ENCODE measurements around the gene SRGAP1.
"Not testable (repeated sequence)": the region's sequence is repeated elsewhere in the genome, so short reads cannot be mapped to it uniquely, and the experiment has no call there.

The SRGAP1 gene

DNA sequence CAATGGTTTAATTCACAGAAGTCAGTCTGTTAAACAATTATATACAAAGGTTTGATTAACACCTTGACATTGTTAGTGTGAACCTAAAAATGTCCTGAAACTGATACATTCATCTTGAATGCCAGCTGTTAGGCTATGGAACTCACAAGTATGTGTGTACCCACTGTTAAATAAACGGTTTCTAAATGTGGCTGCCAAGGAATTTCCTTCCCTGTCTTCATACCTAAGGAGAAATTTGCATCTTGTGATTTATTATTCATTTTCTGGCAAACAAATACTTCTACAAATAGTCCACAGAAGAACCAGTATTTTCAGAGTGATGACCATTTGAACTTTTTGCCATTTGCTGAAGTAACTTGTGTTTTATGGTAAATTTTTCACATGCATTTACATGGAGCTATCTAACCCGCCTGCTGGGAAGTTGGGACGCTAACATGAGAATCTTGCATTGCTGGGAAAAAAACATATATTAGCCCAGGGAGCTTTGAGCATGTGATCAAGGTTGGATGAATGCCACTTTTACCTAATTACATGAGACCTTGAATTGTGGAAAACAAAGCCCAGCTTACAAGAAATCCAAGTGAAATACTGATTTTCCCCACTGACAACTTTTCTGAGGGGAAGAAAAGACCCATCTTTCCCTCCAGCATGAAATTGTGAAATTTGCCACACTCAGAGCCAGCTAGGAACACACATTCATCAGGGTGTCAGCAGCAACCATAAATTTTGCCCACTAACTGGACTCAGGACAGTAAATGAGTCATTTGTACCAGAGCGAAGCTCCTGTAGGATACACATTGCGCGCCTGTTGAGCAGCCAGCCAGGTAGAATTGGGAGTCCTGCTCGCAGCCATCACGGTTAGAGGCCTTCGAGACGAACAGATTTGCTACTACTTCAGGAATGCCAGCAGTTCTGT lies 259.6 kb downstream of the SRGAP1 start:
- no peak for FAIRE-seq
- TF ChIP-seq POLR2A (IDR thresholded peaks at IDR 0.05; ENCODE audit: low read depth, low read length): no peak
- TF ChIP-seq POLR2AphosphoS5 (IDR thresholded peaks at IDR 0.05; ENCODE audit: low read depth, low read length): no peak
- no peak for TF ChIP-seq TAF1 (IDR thresholded peaks at IDR 0.05; ENCODE audit: borderline replicate concordance, low read depth, low read length)
- DNase-seq (ENCODE audit: insufficient read length): no peak

DNA sequence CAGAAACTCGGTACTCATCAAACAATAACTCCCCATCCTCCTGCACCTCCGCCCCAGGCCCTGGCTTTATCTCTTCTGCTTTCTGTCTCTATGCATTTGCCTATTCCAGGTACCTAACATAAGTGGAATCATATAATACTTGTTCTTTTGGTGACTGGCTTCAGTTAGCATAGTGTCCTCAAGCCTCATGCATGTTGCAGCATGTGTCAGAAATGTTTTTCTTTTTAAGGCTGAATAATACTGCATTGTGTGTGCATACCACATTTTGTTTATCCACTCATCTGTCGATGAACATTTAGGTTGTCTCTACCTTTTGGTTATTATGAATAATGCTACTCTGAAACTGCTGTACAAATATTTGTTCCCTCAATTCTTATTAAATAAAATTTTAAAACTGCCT lies 260.5 kb downstream of the SRGAP1 start:
- FAIRE-seq (no peak), DNase-seq (ENCODE audit: insufficient read length) (no peak)
- no peak for TF ChIP-seq POLR2A (IDR thresholded peaks at IDR 0.05; ENCODE audit: low read depth, low read length)
- no peak for TF ChIP-seq POLR2AphosphoS5 (IDR thresholded peaks at IDR 0.05; ENCODE audit: low read depth, low read length)
- TF ChIP-seq TAF1 (IDR thresholded peaks at IDR 0.05; ENCODE audit: borderline replicate concordance, low read depth, low read length): no peak

DNA sequence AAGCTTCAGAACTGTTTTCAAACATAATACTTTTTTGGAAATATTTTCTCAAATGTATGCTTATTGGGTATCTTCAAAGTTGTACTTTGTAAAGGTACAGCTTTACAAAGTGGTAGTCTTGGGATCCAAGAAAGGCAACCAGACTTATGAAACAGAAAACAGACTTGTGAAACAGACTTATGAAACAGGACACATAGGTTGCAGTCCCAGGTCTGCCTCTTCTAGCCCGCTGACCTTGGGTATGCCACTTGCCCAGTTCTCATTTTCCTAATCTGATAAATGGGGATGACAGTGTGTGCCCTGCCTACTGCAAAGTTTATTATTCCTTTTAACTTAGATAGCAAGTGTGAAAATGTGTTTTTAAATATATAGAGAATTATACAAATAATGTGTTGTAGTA lies 263.3 kb downstream of the SRGAP1 start:
- FAIRE-seq (no peak), DNase-seq (ENCODE audit: insufficient read length) (no peak)
- TF ChIP-seq POLR2AphosphoS5 (IDR thresholded peaks at IDR 0.05; ENCODE audit: low read depth, low read length) (no peak), POLR2A (IDR thresholded peaks at IDR 0.05; ENCODE audit: low read depth, low read length) (no peak), TAF1 (IDR thresholded peaks at IDR 0.05; ENCODE audit: borderline replicate concordance, low read depth, low read length) (no peak)

DNA sequence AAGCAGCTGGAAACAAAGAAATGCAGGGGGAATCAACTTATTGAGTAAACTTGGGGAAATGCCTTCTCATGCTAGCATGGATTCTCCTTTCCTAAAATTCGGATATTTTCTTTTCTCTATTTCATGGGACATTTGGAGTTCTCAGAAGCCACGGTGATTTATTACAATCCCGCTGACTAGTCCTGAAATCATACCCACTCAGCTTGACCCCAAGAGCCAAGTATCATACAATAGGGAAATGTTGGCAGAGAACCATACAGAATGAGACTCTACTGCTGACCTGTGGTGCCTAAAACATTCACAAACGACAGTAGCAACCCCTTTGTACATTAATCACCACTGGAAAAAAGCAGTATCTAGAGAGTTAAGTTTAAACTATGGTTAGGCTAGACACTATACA lies 265.2 kb downstream of the SRGAP1 start:
- no peak for FAIRE-seq

DNA sequence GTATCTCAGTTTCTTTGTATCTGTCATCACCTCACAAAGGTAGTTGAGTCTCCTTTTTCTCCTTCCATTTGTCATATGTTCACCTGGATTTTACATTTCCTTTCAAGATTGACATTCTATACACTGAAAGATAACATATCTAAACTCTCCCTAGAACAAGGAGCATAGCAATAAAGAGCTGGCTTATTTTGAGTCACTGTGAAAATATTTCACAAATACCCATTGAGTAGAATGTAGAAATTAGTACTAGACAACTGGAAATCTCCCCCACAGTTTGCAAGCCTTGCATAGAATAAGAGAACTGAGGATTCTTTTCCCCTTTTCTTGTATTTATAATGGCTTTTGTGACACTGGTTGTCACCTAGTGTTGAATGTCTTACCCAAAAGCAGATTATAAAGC lies 266.4 kb downstream of the SRGAP1 start:
- no peak for TF ChIP-seq POLR2A (IDR thresholded peaks at IDR 0.05; ENCODE audit: low read depth, low read length)
- no peak for TF ChIP-seq POLR2AphosphoS5 (IDR thresholded peaks at IDR 0.05; ENCODE audit: low read depth, low read length)
- TF ChIP-seq TAF1 (IDR thresholded peaks at IDR 0.05; ENCODE audit: borderline replicate concordance, low read depth, low read length): no peak
- FAIRE-seq (no peak), DNase-seq (ENCODE audit: insufficient read length) (no peak)

More for the DNA sequence above, 265.2 kb downstream of the SRGAP1 start:
- no peak for DNase-seq (ENCODE audit: insufficient read length)
- TF ChIP-seq POLR2AphosphoS5 (IDR thresholded peaks at IDR 0.05; ENCODE audit: low read depth, low read length) (no peak), TAF1 (IDR thresholded peaks at IDR 0.05; ENCODE audit: borderline replicate concordance, low read depth, low read length) (no peak), POLR2A (IDR thresholded peaks at IDR 0.05; ENCODE audit: low read depth, low read length) (no peak)

DNA sequence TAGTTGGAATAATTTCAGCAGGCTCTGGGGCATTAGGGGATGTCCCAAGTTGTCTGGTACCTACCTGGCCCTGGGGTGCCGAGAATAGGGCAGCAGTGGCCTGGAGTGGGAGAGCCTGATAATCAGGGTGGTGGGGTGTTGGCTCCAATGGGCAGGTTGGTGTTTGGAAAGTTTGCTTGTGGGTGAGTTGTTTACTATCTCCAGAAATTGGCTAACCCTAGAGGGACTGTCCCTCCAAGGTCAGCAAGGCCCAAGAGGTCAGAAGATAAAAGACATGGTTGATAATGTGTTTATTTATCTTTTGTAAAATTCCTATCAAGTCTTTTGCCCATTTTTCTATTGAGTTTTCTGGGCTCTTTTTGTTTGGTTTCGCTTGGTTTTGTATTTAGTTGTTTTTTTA lies 272.5 kb downstream of the SRGAP1 start:
- no peak for FAIRE-seq
- no peak for DNase-seq (ENCODE audit: insufficient read length)
- TF ChIP-seq POLR2A (IDR thresholded peaks at IDR 0.05; ENCODE audit: low read depth, low read length) (no peak), TAF1 (IDR thresholded peaks at IDR 0.05; ENCODE audit: borderline replicate concordance, low read depth, low read length) (no peak), POLR2AphosphoS5 (IDR thresholded peaks at IDR 0.05; ENCODE audit: low read depth, low read length) (no peak)

DNA sequence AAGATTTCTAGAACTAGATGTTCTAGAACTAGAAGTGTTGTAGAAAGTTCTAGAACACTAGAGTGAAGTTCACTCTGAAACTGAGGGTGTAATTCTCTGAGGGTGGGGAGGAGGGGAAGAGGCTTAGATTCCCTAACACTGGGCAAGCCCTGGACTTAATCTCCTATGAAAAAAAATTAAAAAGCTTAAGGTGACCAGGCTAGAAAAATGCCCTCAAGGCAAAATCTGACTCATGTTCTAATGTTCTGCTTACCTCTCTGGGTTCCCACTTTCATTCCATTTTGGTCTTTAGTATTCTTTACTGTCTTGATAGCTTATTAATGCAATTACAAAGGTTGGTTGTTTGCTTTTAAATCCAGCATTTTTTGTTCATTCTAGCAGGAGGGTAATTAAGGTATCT lies 276.1 kb downstream of the SRGAP1 start:
- DNase-seq (ENCODE audit: insufficient read length) (no peak), FAIRE-seq (no peak)
- TF ChIP-seq POLR2AphosphoS5 (IDR thresholded peaks at IDR 0.05; ENCODE audit: low read depth, low read length) (no peak), POLR2A (IDR thresholded peaks at IDR 0.05; ENCODE audit: low read depth, low read length) (no peak), TAF1 (IDR thresholded peaks at IDR 0.05; ENCODE audit: borderline replicate concordance, low read depth, low read length) (no peak)

DNA sequence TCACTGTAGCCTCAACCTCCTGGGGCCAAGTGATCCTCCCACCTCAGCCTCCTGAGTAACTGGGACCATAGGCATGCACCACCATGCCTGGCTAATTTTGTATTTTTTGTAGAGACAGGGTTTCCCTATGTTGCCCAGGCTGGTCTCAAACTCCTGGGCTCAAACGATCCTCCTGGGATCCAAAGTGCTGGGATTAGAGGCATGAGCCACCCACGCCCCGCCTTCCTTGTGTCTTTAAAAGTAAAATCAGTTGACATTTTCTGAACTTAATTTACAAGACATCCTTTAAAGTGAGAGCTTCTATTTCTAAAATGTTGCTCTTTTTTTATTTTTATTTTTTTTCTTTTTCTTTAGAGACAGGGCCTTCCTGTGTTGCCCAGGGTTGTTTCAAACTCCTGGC lies 276.6 kb downstream of the SRGAP1 start:
- not testable (repeated sequence) for DNase-seq (ENCODE audit: insufficient read length); FAIRE-seq

DNA sequence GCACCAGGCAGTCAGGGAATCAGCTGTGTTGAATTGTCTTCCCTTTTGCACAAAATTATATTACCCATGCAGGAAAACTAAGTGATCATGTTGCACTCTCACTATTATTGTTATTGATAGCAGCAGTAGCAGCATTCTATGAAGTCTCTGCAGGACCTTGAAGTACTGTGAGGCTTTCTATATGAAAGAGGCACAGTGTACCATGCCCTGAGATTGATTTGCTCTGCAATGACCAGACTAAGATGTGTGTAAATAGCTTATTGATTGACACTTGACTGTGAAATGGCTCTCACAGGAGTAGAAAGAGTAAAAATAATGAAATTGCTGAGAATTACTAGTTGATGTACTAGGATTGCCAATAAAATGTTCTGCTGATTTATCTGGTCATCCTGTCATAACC lies 277.7 kb downstream of the SRGAP1 start:
- FAIRE-seq (no peak), DNase-seq (ENCODE audit: insufficient read length) (no peak)
- TF ChIP-seq TAF1 (IDR thresholded peaks at IDR 0.05; ENCODE audit: borderline replicate concordance, low read depth, low read length) (no peak), POLR2AphosphoS5 (IDR thresholded peaks at IDR 0.05; ENCODE audit: low read depth, low read length) (no peak), POLR2A (IDR thresholded peaks at IDR 0.05; ENCODE audit: low read depth, low read length) (no peak)

DNA sequence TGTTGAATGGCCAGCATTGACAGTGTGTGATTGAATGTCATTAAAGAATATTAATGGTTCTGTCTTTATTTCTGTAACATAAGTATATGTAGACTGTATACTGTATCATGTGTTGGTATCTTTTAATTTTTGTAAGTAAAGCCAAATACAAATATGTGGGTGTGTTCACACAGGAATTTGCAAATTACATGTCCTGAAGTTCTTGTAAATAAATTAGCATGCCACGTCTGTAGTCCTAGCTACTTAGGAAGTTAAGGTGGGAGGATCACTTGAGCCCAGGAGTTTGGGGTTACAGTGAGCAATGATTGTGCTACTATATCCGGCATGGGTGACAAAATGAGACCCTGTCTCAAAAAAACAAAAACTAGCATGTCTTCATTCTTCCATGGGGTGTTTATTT lies 278.5 kb downstream of the SRGAP1 start:
- no peak for FAIRE-seq
- DNase-seq (ENCODE audit: insufficient read length): no peak
- TF ChIP-seq TAF1 (IDR thresholded peaks at IDR 0.05; ENCODE audit: borderline replicate concordance, low read depth, low read length): no peak
- no peak for TF ChIP-seq POLR2AphosphoS5 (IDR thresholded peaks at IDR 0.05; ENCODE audit: low read depth, low read length)
- TF ChIP-seq POLR2A (IDR thresholded peaks at IDR 0.05; ENCODE audit: low read depth, low read length): no peak

DNA sequence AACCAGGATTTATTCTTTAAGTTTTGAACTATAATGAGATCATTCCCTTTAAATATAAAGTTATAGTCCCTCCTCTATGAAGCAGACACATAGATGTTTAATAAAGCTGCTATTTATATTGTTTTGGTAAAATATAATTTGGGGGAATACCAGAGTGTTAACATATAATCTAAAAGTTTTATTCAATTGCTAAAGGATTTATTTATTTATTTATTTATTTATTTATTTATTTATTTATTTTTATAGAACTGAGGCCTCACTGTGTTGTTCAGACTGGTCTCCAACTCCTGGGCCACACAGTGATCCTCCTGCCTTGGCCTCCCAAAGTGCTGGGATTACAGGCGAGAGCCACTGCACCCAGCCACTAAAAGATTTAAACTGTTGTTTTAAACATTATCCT lies 278.9 kb downstream of the SRGAP1 start:
- no peak for FAIRE-seq

DNA sequence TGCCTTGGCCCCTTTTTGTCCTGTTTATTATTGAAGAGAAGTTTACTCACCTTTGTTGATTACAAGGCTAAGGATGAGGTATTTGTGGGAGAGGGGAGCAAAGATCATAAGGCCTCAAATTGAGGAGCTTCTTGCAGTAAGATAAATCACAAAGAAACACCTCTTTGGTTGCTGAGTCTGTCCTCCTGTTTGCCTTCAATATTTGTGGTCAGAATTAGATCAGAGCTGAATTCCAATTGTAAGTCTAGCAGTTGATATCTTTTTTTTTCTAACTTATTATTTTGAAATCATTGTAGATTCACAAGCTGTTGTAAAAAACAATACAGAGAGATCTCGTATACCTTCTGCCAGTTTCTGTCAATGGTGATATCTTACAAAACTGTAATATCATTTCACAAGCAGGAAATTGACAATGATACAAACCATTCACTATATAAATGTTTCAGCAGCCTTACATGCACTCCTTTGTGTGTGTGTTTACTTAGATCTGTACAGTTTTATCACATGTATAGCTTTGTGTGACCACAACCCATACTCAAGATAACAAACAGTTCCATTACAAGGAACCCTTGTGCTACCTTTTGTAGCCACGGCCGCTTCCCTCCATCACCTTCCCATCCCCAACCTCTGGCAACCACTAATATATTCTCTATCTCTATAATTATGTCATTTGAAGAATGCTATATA lies 280.2 kb downstream of the SRGAP1 start:
- TF ChIP-seq POLR2A (IDR thresholded peaks at IDR 0.05; ENCODE audit: low read depth, low read length) (no peak), TAF1 (IDR thresholded peaks at IDR 0.05; ENCODE audit: borderline replicate concordance, low read depth, low read length) (no peak), POLR2AphosphoS5 (IDR thresholded peaks at IDR 0.05; ENCODE audit: low read depth, low read length) (no peak)
- FAIRE-seq (no peak), DNase-seq (ENCODE audit: insufficient read length) (no peak)

More for the DNA sequence above, 278.9 kb downstream of the SRGAP1 start:
- TF ChIP-seq TAF1 (IDR thresholded peaks at IDR 0.05; ENCODE audit: borderline replicate concordance, low read depth, low read length) (no peak), POLR2AphosphoS5 (IDR thresholded peaks at IDR 0.05; ENCODE audit: low read depth, low read length) (no peak), POLR2A (IDR thresholded peaks at IDR 0.05; ENCODE audit: low read depth, low read length) (no peak)
- DNase-seq (ENCODE audit: insufficient read length): no peak
